Measurements from ENCODE around the gene CIAO1.

GRCh38 chr2:96271995-96272394, 6.0 kb downstream of the CIAO1 start:
- TF ChIP-seq CTCF (conservative IDR thresholded peaks at IDR 0.05 in 1 of 2, IDR thresholded peaks at IDR 0.05 in 1 of 2; ENCODE audit: low read depth in 1 of 2, low read length in 2 of 2): no peak
- TF ChIP-seq EZH2 (IDR thresholded peaks at IDR 0.05; ENCODE audit: low read length, missing control alignments): no peak
